ENCODE results near the gene RWDD2A. TPM values are rescaled to one million over a fixed set of nuclear protein-coding genes. Genes with fewer than 3 reads are reported as not detected.

RWDD2A gene
- total and polyA plus RNA-seq, 3 donors from 2014 or later: 11.0 to 18.4 (median 13.2) TPM

DNA sequence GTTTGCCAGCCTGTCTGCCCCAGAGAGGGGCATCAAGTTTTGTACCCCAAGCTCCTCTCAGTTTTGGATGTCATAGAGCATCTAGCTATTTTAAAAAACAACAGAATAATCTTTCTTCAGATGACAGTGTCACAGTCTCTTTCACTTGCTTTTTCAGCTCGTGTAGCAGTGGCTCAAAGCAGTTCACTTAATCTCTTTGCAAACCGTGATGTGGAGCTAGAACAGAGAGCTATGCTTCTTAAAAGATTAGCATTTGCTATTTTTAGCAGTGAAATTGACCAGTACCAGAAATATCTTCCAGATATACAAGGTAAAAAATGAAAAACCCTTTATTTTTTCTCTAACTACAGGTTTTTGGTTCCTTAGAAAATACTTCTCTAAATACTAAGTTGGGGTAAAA, 37.4 kb upstream of the RWDD2A start:
- Histone ChIP-seq H3K36me3 (ENCODE audit: low read depth, missing control alignments) (no peaks in the 10 kb centered on the region), H3K4me3 (no peak overlapping the region), H3K9me3 (no peaks in the 10 kb centered on the region), H3K27ac (no peak overlapping the region), H3K27me3 (no peaks in the 10 kb centered on the region), H3K4me1 (no peaks in the 10 kb centered on the region)
- TF ChIP-seq POLR2A (IDR thresholded peaks at IDR 0.05): no peak
- TF ChIP-seq, protein P1, sequence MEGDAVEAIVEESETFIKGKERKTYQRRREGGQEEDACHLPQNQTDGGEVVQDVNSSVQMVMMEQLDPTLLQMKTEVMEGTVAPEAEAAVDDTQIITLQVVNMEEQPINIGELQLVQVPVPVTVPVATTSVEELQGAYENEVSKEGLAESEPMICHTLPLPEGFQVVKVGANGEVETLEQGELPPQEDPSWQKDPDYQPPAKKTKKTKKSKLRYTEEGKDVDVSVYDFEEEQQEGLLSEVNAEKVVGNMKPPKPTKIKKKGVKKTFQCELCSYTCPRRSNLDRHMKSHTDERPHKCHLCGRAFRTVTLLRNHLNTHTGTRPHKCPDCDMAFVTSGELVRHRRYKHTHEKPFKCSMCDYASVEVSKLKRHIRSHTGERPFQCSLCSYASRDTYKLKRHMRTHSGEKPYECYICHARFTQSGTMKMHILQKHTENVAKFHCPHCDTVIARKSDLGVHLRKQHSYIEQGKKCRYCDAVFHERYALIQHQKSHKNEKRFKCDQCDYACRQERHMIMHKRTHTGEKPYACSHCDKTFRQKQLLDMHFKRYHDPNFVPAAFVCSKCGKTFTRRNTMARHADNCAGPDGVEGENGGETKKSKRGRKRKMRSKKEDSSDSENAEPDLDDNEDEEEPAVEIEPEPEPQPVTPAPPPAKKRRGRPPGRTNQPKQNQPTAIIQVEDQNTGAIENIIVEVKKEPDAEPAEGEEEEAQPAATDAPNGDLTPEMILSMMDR (IDR thresholded peaks at IDR 0.05): no peak
- DNase-seq: no peak
- intact Hi-C loops (cut with DNase I; ENCODE audit: low total_unique reads): no loop called here
- WGBS, 2 donors: 21 to 43% methylated on average over 2 of the region's 2 CpGs

GRCh38 chr6:83160167-83160566, 33.0 kb upstream of the RWDD2A start:
- H3K9me3 ChIP-seq: no peaks in the 10 kb centered on the region
- WGBS, 2 donors: 32 to 67% methylated on average over 1 of the region's 1 CpG
- no peak for DNase-seq
- TF ChIP-seq POLR2A (IDR thresholded peaks at IDR 0.05): no peak
- TF ChIP-seq, protein P1 (IDR thresholded peaks at IDR 0.05): no peak
- intact Hi-C loops (cut with DNase I; ENCODE audit: low total_unique reads): no loop called here
- H3K4me3 ChIP-seq: no peak overlapping the region
- H3K36me3 ChIP-seq (ENCODE audit: low read depth, missing control alignments): no peaks in the 10 kb centered on the region
- H3K4me1 ChIP-seq: no peaks in the 10 kb centered on the region
- H3K27ac ChIP-seq: no peak overlapping the region
- H3K27me3 ChIP-seq: no peaks in the 10 kb centered on the region

GRCh38 chr6:83167726-83168278, 25.4 kb upstream of the RWDD2A start:
- H3K27me3 ChIP-seq: no peaks in the 10 kb centered on the region
- intact Hi-C loops (cut with DNase I; ENCODE audit: low total_unique reads): no loop called here
- DNase-seq: no peak
- H3K36me3 ChIP-seq (ENCODE audit: low read depth, missing control alignments): no peaks in the 10 kb centered on the region
- no peaks in the 10 kb centered on the region for H3K4me1 ChIP-seq
- no peak overlapping the region for H3K27ac ChIP-seq
- 87 to 90% methylated on average over 5 of the region's 5 CpGs for WGBS, 2 donors
- TF ChIP-seq, protein P1 (IDR thresholded peaks at IDR 0.05): no peak
- TF ChIP-seq POLR2A (IDR thresholded peaks at IDR 0.05): no peak
- no peaks in the 10 kb centered on the region for H3K9me3 ChIP-seq
- H3K4me3 ChIP-seq: no peak overlapping the region

DNA sequence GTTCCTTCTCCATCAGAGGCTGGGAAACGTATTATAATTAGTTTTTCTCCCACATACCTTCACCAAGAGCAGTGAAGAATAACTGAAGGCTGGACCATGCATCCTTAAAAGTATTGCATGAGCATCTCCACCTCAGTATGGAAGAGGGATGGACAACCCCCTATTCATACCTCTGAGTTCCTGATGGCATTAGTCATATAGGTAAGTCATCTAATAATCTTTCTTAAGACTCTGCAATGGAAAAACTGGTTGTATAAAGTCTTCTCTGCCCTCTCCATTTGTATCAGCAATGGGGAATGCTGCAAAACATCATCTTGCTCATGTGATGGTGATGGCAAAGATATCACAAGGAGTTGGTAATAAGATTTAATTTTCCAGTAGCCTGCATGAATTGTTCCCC, 24.6 kb upstream of the RWDD2A start:
- H3K27me3 ChIP-seq: no peaks in the 10 kb centered on the region
- 86 to 100% methylated on average over 1 of the region's 1 CpG for WGBS, 2 donors
- no peak overlapping the region for H3K4me3 ChIP-seq
- TF ChIP-seq POLR2A (IDR thresholded peaks at IDR 0.05): no peak
- TF ChIP-seq, protein P1 (IDR thresholded peaks at IDR 0.05): no peak
- H3K9me3 ChIP-seq: no peaks in the 10 kb centered on the region
- no peaks in the 10 kb centered on the region for H3K36me3 ChIP-seq (ENCODE audit: low read depth, missing control alignments)
- H3K4me1 ChIP-seq: no peaks in the 10 kb centered on the region
- intact Hi-C loops (cut with DNase I; ENCODE audit: low total_unique reads): no loop called here
- H3K27ac ChIP-seq: no peak overlapping the region
- no peak for DNase-seq

DNA sequence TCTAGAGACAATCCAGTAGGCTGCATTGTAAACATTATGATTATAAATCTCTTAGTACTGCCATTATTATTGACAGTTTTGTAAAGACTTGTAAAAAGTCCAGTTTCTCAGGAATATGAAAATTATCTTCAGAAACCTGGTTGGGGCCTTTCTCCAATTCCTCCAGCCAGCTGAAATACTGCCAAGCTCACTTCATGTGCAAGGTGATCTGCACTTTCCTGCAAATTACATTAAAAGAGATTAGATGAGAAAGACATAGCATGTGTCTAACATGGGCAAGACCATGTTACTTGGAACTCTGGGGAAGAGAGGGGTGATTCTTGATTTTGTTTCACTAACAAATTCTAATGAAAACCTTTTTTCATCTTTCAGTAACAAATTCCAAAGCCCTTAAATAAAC, 24.1 kb upstream of the RWDD2A start:
- intact Hi-C loops (cut with DNase I; ENCODE audit: low total_unique reads): no loop called here
- no peak for DNase-seq
- Histone ChIP-seq H3K9me3 (no peaks in the 10 kb centered on the region), H3K4me3 (no peak overlapping the region), H3K36me3 (ENCODE audit: low read depth, missing control alignments) (no peaks in the 10 kb centered on the region), H3K27ac (no peak overlapping the region), H3K4me1 (no peaks in the 10 kb centered on the region), H3K27me3 (no peaks in the 10 kb centered on the region)
- TF ChIP-seq, protein P1 (IDR thresholded peaks at IDR 0.05): no peak
- TF ChIP-seq POLR2A (IDR thresholded peaks at IDR 0.05): no peak

Data from testis (tissue), 3 donors.